Left colon (tissue), 2 donors: Measurements from ENCODE around the gene STX3. TPM values are rescaled to one million over a fixed set of nuclear protein-coding genes. Genes with fewer than 3 reads are reported as not detected.
A peak's percentile ranks its signal among the peaks of the same experiment; 100 is the strongest.
"Not testable (repeated sequence)": the region's sequence is repeated elsewhere in the genome, so short reads cannot be mapped to it uniquely, and the experiment has no call there.

Source experiments
- ATAC-seq: fragments of 200-7000 bp; cut with Tn5 transposase; one replicate; pipeline ENCODE4 v1.9.1; 2020; ENCODE audit warnings: mild to moderate bottlenecking, moderate library complexity
- DNase-seq, 2 donors: peaks; one replicate each; pipeline ENCODE4 v3.0.0-alpha.2; 2020
- intact Hi-C, 2 donors: fragments of 100-400 bp; cut with DNase I in 1 of 2; cut with micrococcal nuclease in 1 of 2; formaldehyde crosslinking; loops; one replicate each; pipeline versions ENCODE4 v1.11.2 to v1.14.0; 2022; cut with DNase I, micrococcal nuclease
- total RNA-seq, 2 donors: library from RNA; stranded (reverse); fragmentation: NEBNext Ultra II Directional; extraction: Animal tissue kit (Norgen Biotek cat#: 25700); gene quantifications; one replicate each; pipeline ENCODE4 v1.2.1, GENCODE V29; 2021
- donor health status: DM: no; HTN: no; CAD: no.
- donor health status: DM: yes; HTN: yes; CAD: no.

STX3 gene
- total RNA-seq, 2 donors from 2014 or later: 83.8 to 133 TPM

- no peak for ATAC-seq
- DNase-seq: no peak
- intact Hi-C loops: no loop called here
Observed at GRCh38 chr11:59779487-59779886, 24.3 kb downstream of the STX3 start.

GRCh38 chr11:59782080-59782479 lies 26.9 kb downstream of the STX3 start:
- intact Hi-C loops: no loop called here
- DNase-seq: no peak
- peak; percentile 12 for ATAC-seq

DNA sequence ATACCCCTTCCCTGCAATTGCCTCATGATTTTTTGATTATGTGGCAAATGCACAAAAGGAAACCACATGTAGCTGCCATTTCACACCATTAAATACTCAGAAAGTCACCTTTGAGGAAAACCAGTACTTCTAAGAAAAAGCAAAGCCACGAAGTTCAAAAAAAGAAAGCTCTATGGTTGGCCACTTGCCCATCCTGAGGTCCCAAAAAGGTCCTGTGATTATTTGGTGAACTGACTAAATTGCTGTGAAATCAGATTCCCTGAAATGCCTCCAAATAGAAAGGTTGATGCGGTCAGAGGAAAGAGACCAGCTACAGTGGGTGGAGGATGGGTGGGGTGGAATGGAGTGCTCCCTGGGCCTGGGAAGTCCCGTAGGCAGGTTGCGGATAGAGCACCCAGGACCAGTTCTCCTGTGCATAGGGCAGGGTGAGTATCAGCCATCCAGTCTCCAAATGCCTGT lies 28.5 kb downstream of the STX3 start:
- ATAC-seq (no peak), DNase-seq (no peak)
- intact Hi-C loops: no loop called here

DNA sequence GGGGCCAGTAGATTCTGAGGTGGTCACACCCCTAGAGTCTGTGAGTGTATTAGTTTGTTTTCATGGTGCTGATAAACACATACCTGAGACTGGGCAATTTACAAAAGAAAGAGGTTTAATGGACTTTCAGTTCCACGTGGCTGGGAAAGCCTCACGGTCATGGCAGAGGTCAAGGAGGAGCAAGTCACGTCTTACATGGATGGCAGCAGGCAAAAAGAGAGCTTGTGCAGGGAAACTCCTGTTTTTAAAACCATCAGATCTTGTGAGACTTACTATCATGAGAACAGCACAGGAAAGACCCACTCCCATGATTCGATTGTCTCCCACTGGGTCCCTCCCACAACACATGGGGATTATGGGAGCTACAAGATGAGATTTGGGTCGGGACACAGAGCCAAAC lies 29.3 kb downstream of the STX3 start:
- intact Hi-C loops, DNase-seq, ATAC-seq: not testable (repeated sequence)

DNA sequence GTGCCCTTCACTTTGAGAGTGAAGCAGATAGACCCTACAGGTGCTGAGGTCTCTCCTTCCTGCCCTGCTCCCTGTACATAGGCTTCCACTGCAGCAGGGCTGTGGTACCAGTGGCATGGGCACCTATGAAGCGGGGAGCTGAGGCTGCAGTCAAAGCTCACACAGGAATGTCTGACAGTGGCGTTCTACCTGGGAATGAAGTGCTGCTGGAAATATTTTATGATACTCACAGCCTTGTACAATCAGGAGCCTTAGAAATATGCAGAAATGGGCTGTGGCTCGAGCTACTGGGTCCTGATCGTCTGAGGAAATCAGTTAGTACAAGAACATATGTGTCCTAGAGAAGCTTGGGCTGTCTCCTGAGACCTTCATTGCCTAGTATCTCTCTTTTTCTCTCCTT lies 30.6 kb downstream of the STX3 start:
- ATAC-seq (no peak), DNase-seq (no peak)
- intact Hi-C loops: no loop called here

GRCh38 chr11:59787255-59787588 lies 32.0 kb downstream of the STX3 start:
- DNase-seq (no peak), ATAC-seq (no peak)
- intact Hi-C loops: no loop called here

- intact Hi-C loops: no loop called here
- no peak for DNase-seq
- ATAC-seq: no peak
Observed at GRCh38 chr11:59787816-59788215, 32.6 kb downstream of the STX3 start.

- DNase-seq (no peak), ATAC-seq (no peak)
- intact Hi-C loops: no loop called here
Observed at GRCh38 chr11:59791639-59792038, 36.5 kb downstream of the STX3 start.

GRCh38 chr11:59792507-59792906 lies 37.3 kb downstream of the STX3 start:
- intact Hi-C loops: no loop called here
- no peak for ATAC-seq

DNA sequence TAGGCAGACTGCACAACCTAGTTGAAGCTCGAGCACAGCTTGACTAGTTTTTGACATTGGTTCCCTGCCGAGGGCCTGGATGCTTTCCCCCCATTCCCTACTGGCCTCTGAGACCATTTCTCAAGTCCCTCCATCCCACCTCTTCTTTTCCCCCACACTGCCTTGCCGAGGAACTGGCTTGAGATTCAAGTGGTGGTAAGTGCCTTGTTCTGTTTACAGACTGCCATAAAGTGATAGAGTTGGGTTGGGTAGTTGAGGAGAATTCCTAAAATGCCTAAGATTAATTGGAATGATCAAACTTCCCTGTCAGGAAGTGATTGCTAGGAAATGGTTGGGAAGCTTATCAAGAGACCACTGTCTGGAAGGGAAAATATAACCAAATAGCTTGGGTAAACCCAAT lies 39.2 kb downstream of the STX3 start:
- ATAC-seq: no peak
- DNase-seq: no peak
- intact Hi-C loops: no loop called here

More at GRCh38 chr11:59792507-59792906, 37.3 kb downstream of the STX3 start:
- DNase-seq: no peak

- intact Hi-C loops: loop anchor here (2.0 to 5.0 kb wide), 2 partner anchors 48 kb away; no protein-coding TSS in a partner anchor
- peak; percentile 31 to 44 for DNase-seq
- peak; percentile 75 for ATAC-seq
Observed at GRCh38 chr11:59800390-59801025, 45.3 kb downstream of the STX3 start.

DNA sequence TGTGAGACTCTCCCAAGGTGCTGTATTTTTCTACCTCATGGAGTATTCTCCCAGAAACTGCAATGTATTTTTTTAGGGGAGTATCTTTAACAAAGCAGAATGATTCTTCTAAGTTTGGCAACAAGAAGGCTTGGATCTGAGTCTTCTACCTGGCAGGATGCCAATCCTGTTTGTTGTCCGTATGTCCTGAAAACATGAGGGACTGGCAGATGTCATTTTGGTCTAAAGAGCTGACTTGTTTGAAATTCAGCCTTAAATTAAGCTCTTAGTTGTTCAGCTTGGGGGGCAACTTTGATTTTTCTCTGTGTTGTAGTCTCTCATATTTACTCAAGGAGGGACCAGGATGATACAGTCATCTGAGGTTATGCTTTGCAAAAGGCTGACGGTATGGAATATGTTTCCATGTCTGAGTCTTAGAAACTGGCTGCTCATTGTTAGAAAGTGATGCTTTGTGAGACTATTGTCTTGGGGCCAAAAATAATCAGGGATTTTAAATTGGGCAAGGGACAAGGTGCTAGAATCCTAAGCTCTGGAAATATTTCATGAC lies 46.1 kb downstream of the STX3 start:
- DNase-seq (no peak), ATAC-seq (peak; percentile 49)
- intact Hi-C loops: loop anchor here (2.0 to 5.0 kb wide), 2 partner anchors 48 to 49 kb away; no protein-coding TSS in a partner anchor

DNA sequence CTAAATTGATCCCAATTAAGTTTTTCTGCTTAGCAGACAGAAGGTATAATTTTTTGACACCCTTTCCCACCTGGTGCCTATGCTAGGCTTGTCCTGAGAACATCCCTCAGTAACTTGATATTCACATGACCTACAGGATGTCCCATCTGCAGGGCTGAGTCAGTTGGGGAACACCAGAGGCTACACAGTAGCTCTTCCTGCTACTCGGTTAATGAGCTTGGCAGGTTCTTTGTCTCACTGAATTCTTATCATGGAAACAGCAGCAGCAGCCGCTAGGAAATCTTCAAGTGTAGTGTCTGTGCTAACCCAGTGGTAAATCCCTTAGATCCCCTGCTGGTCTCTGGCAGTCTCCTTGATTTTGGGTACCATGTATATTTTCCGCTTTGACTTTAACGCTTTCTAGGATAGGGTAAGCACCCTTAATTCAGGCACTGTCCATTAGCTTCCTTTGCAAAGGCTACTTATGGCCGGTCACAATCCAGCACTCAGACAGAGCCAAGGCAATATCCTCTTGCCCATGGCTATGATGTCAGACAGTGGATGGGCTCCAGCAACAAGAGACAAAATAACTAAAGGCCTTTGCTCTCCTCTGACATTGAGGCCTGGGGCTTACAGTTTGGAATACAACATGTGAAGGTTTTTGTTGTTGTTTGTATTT lies 46.9 kb downstream of the STX3 start:
- intact Hi-C loops: loop anchor here (2.0 to 5.0 kb wide), 2 partner anchors 49 to 50 kb away; no protein-coding TSS in a partner anchor
- no peak for ATAC-seq
- DNase-seq: no peak

GRCh38 chr11:59802639-59803176 lies 47.5 kb downstream of the STX3 start:
- ATAC-seq (peak; percentile 35), DNase-seq (no peak)
- intact Hi-C loops: loop anchor here in 1 of 2 donors (5.0 kb wide), 1 partner anchor 50 kb away; no protein-coding TSS in a partner anchor

DNA sequence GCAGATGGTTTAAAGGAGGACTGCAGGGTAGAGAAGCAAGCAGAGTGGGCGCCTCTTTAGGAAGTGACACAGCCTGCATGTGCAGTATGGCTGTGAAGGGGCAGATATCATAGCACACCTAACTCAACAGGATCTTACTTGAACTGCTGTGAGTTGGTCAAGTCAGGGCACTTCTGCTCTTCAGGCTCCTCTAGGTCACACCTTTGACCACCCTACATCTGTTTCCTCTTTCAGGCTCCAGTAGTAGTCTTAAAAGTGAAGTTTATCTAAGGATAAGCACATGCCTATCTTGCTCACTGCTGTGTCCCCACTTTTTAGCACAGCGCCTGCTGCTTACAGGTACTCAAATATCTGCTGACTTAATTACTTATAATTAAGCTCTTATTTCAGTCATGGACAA lies 48.9 kb downstream of the STX3 start:
- ATAC-seq (no peak), DNase-seq (no peak)
- intact Hi-C loops: loop anchor here in 1 of 2 donors (5.0 kb wide), 1 partner anchor 52 kb away; no protein-coding TSS in a partner anchor

DNA sequence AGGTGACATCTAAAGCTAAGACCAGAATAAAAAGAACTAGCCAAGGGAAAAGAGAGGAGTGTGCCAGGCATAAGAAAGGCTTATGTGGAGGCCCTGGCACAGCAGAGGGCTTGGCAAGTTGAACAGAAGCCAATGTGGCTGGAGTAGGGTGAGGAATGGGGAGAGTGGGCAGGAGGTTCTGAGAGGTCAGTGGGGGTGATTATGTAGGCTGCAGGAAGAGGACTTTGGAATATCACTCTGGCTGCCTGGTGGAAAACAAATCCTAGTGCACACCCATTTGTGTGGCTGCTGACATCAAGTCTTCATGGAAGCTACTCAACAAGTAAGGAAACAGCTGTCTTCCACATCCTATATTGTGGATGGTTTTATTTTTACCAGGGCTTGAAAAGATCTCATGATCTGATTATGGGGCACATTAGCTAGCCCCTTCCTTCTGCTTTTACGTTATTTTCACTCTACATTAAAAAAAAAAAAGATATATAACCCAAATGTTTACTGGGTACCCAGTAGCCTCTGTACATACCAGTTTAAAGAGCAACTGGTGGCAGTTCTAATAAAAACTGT lies 52.0 kb downstream of the STX3 start:
- DNase-seq: no peak
- intact Hi-C loops: no loop called here
- ATAC-seq: peak; percentile 53

DNA sequence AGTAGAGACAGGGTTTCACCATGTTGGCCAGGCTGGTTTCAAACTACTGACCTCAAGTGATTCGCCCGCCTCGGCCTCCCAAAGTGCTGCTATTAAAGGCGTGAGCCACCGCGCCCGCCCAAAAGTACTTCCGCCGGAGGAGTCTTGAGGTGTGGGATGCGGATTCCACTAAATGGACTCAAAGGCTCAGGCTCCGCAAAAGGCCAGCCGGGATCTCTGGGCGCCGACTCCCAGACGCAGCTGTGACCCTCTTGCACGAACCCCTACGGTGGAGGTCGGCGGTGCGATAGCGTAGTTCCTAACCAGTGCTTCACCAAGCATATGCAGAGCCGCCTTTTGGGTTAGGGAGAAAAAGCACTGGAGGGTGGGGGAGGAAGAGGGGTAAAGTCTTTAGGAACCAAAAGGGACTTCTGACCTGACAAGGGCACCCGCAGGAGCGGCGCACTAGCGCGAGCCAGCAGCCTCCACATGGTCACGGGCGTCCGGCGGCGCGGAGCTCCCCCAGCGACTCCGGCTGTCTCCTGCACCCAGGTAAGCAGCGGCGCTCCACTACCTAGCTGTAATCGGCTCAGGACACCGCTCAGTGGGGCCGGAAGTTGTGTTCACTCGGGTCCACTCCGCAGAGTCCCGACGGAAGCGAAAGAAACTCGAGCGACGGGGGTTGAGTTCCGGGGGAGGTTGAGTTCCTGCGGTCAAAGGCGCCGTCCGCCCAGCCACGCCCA lies 55.2 kb downstream of the STX3 start, which contains the start of gene MRPL16:
Gene MRPL16, minus strand, starts transcription at position 590 of the 722 bp plus-strand sequence. Its CDS starts 120 bp downstream, at position 470.
- DNase-seq: peak; percentile 91 to 92
- intact Hi-C loops: no loop called here
- peak; percentile 94 for ATAC-seq

GRCh38 chr11:59810911-59811259 lies 55.7 kb downstream of the STX3 start:
- intact Hi-C loops: no loop called here
- no peak for DNase-seq

DNA sequence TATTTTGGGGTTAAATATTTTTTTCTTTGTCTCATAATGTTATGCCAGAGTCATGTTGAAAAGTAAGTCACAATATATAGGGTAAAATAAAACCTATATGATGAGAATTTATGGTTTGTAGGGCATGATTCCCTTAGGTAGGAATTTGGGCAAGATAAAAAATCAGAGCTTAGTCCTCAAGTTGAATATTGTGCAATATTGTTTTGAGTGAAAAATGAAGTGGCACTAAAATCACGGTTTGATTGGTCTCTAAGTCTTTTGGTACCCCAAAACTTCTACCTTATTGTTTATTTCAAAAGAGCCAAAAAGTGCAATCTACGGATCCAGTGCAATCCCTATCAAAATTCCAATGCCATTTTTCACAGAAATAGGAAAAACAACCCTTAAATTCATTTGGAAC lies 57.0 kb downstream of the STX3 start:
- DNase-seq (no peak), ATAC-seq (no peak)
- intact Hi-C loops: no loop called here

More at GRCh38 chr11:59810911-59811259, 55.7 kb downstream of the STX3 start:
- no peak for ATAC-seq
